Measurements from ENCODE around the gene PAGE3. TPM values are rescaled to one million over a fixed set of nuclear protein-coding genes. Genes with fewer than 3 reads are reported as not detected.

The PAGE3 gene, protein sequence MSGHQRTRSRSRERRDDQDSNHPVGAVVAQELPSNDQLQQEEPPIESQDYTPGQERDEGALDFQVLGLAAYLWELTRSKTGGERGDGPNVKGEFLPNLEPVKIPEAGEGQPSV
- not detected in 2 replicates for total RNA-seq

DNA sequence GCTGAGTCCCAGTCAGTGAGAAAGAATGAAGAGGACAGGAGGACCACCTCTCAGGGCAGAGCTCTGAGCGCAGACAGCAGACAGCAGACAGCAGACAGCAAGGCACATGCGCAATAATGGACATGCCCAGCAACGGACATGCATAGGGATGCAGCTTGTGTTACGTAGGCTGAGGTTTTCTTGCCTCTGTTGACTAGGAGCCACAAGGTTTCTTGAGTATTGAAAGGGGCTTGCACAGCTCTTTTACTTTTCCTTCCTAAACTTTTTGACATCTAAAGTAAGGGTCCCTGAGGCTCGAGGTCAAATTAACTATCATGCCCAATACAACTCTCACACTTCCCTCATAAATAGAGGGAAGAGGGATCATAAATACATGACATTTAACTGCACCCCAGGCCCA, at the start of gene PAGE3:
Gene PAGE3, minus strand, starts transcription at position 101 of the 400 bp plus-strand sequence. CDS start 1,013 bp downstream, outside the sequence.

GRCh38 chrX:55220119-55220794, 44.5 kb downstream of the PAGE3 start, which contains the start of gene PAGE5:
TSS of gene PAGE5 (plus strand) at chrX:55220346. CDS start at chrX:55221383, 1,037 bp downstream.

Other genes starting within 250 kb of the PAGE3 start
- not detected in 2 replicates for gene ALAS2, start 233.9 kb downstream of the PAGE3 start, total RNA-seq
- gene PAGE2B, start 189.9 kb downstream of the PAGE3 start, total RNA-seq, result not detected in 2 replicates
- gene PAGE2, start 175.9 kb downstream of the PAGE3 start, total RNA-seq, result not detected in 2 replicates
- gene PAGE5, start 44.6 kb downstream of the PAGE3 start, total RNA-seq, result not detected in 2 replicates
- 47.2 and 48.5 TPM in 2 replicates for gene MAGEH1, start 187.2 kb upstream of the PAGE3 start, total RNA-seq
- gene USP51, start 224.9 kb upstream of the PAGE3 start, total RNA-seq, result 1.1 and 1.2 TPM in 2 replicates